ENCODE measurements around the gene TNFRSF1A.
"Not testable (repeated sequence)": the region's sequence is repeated elsewhere in the genome, so short reads cannot be mapped to it uniquely, and the experiment has no call there.

TNFRSF1A gene

DNA sequence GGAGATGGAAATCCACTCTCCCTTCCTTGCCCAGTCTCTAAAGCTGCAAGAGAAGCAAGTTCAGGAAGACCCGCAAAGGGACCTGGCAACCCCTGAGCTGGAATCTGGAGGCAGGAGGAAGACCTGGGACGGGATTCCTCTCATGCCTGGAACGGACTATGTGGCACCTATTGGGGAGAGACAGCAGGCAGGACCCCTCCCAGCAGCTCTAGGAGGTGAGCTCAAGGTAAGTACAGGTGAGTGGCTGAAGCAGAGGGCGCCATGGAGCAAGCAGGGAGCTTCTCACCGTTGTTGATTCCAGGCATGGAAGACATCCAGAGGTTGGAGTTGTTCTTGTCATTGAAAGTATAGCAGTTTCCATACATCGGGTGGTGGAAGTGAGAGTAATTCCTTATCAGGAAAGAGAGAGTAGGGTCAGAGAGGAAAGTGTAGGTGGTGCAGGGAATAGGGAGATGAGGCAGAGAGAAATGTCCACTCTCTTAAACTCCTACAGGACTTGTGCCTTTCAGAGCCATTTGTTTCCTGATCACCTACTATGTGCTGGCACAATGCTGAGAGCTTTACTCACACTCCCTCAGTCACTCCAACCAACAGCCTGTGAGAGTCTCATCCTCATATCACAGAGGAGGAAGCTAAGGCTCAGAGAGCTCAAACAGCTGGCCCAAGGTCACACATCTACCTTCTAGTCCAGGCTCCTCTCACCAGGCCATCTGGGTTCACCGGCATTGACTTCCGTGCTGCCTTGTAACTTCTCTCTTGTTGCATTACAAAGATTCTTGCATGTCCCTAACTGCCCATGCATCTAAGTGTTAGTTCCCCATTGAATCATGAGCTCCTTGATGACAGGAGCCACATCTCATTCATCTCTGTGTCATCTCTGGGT is 13.9 kb upstream of the TNFRSF1A start:
- no peak for DNase-seq

DNA sequence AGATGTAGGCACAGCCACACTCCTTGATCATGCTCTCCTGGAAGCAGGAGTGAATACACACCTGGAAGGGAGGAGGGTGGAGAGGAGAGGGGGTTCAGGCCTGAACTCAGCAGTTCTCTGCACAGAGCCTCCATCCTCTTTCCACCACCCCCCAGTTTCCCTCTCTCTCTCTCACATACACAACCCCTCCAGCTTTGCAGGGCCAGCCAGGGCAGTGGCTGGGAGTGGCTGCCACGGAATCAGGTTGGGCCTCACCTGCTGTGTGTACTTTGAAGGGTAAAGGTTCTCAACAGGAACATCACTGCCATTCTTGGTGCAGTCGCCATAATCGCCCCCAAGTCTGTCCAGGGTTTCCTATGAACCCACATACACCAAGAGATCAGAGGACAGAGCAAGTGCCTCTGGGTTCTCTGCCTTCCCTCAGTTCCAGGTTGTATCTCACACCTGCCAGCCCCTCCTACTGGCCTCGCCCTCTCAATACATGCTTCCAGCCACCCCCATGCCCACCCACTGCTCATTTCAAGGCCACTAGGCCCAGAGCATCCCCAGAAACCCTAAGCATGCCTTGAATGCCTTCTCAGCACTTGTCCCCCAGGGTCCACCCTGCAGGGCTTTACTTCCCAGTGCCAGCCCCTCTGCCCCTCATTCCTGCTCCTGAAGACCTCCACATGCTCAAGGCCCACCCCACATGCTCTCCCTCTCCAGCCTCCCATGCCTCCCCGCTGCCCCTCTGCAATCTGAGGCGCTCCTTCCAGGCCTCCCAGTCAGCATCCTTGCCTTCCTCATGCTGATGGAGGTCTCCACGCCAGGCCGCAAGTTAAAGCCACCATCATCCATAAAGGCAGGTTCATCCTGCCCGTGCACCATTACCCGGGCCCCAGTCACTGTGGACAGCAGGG is 12.9 kb upstream of the TNFRSF1A start:
- no peak for DNase-seq

DNA sequence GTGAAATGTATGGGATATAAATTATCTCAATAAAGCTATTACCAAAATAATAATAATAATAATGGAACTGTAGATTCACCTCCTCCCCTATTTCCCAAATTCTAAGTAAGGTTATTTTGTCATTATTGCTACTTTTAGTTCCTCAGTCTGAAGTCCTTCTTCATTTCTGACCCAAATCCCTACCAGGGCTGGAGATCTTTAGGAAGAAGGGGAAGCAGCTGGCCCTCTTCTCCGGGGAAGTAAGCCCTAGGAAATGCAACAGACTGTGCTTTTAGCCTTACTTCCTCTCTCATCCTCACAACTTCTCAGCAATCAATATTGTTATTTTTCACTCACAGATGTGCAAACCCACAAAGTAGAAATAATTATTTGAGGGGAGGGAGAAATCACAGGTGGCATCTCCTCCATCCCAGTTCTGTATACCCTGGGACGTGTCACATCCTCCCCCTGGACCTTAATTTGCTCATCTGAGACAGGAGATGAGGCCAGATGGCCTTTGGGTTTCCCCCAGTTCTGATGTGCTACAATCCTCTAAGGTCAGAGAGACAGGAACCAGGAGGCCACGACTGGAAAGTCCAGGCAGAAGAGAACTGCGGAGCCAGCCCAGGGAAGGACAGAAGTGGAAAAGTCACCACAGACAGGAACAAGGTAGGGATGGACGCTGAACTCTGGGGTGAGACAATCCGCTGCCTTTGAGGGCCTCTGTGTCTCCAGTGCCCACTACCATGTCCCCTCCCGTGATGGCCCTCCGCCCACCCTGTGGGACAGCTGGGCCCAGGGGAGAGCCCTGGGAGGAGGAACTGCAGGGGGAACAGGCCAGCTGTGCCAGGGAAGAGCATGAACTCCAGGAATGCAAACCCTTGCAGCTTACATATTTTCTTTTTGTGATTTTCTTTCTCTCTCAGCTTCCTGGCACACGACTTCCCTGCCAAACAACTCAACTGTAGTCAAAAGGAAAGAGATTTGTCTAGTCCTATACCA is 10.6 kb upstream of the TNFRSF1A start:
- DNase-seq, result no peak

DNA sequence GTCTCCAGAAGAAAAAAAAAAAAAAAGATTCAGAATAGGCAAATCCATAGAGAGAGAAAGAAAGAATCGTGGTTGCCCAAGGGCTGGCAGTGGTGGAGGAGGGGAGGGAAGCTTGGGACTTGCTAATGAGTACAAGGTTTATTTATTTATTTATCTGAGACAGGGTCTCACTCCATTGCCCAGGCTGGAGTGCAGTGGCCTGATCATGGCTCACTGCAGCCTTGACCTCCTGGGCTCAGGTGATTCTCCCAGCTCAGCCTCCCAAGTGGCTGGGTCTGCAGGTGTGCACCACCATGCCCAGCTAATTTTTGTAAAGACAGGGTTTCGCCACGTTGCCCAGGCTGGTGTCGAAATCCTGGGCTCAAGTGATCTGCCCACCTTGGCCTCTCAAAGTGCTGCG is 9.7 kb upstream of the TNFRSF1A start:
- DNase-seq, result no peak

DNA sequence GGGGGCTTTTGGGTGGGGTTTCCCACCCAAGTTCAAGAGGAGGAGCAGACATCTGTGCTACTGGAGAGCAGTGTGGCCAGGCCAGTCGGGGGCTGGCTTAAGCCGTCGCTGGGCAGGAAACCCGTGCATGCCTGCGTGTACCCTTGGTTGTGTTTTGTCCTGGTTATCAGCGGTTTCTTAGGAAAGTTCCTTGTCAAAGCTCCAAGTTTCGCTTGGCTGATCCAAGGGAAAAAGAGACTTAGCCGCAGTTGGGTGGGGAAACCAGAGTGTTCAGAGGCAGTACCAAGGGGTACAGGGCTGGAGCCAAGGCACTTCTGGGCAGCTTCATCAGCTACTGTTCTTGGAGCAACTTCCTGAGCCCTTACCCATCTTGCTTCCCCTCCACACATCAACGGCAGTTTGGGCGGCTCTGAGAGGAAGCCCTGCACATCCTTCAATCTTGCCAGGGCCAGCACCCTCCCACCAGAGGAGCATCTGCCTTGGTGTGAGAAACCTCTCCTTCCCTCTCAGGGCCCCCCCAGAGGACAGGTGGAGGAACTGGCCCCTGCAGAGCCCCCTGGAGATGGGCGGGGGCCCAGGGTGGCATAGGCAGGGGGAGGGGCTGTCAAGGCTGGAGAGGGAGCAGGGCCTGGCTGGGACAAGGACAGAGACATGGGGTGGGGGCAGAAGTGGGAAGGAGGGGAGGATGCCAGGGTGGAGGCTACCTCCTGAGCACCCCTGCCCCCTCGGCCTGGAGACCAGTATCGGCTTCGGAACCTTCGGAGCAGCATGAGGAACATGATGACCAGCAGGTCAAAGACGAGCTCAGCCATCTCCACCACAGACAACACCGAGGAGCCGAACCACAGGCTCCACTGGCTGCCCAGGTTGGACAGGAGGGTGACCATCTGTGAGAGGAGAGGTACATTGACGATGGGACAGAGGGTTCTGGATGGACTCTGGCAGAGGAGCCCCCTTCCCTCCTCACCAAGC is 5.8 kb upstream of the TNFRSF1A start:
- DNase-seq, result no peak

DNA sequence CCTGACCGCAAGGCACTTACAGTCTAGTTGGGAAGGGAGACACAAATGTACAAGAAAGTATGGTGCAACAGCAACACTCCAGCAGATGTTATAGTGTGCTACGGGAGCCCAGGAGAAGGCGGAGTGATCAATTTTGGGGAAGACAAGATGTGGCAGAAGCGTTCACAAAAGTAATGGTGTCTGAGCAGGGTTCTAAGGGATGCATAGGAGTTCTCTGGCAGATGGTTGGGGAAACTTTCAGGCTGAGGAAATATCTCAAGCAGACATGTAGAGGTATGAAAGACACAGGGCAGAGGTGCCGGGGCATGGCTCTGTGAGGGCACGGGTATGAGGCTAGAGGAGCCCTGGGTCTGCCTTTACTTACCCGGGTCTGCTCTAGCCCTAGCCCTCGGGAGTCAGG is 5.1 kb upstream of the TNFRSF1A start:
- no peak for DNase-seq

DNA sequence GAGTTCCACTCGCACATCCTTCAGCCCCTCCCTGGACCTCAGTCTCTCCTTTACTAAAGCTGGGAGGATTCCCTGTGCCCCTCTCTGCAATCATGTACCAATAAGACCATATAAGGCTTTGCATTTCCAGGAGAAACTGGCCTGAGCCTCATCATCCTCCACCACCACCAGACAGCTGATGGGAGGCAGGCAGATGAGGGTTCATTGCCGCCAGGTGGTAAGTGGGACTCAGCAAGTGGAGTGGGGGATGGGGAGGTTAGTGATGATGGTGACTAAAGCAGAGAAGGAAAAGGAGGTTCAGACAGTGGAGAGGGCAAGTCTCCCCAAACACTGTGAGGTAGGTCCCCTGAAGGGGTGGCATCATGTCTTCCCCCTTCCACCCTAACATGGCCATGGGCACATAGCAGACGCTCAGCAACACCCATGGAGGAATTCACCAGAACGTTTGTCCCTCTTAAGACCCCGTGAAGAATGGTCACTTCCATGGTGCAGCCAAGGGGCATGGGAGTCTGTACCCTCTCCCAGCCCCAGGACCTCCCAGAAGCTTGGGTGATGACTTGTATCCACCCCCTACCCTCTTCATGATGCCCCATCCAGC is 4.5 kb upstream of the TNFRSF1A start:
- DNase-seq, result no peak

DNA sequence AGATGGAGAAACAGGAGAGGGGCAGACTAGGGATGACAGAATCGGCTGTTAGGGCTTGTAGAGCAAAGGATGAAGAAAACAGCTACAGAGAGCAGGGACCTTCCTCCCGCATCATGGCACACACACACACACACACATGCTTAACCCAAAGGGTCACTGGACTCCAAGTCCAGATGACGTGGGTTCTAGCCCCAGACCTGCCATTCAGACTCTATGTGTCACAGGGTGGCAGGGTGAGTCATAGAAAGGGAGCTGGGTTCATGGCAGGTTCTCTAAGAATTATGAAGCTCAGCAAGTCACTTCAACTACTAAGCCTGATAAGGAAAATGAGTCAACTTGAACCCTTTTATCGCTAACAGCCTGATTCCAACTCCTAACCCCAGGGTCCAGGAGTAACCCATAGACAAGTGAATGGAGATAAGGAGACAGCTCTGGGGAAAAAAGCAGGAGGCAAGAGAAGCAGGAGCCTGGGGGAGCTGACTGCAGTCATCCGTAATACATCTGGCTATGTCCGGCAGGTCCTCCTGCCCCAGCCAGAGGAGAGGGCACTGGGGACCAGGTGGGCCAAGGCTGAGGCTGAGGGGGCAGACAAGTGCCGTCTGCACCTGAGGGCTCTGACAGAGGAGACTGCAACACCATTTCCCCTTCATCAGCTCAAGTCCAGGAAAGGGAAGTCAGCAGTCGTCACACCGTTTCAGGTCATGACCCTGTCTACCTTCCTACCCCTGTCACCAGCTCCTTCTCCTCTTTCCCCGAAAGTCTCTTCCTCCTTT is 3.6 kb upstream of the TNFRSF1A start:
- DNase-seq, result no peak

DNA sequence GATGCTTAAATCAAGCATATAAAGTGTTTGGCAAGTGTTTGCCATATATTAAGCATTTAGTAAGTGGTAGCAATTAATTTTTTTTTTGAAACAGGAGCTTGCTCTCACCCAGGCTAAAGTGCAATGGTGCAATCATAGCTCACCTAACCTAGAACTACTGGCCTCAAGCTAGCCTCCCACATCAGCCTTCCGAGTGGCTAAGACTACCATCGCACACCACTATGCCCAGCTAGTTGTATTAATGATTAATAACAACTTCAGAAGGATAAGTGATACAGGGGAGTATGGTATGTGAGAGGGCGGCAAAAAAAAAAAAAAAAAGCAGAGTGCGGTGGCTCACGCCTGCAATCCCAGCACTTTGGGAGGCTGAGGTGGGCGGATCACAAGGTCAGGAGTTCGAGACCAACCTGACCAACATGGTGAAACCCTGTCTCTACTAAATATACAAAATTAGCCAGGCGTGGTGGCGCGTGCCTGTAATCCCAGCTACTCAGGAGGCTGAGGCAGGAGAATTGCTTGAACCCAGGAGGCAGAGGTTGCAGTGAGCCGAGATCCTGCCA is 2.3 kb upstream of the TNFRSF1A start:
- DNase-seq, result not testable (repeated sequence)

DNA sequence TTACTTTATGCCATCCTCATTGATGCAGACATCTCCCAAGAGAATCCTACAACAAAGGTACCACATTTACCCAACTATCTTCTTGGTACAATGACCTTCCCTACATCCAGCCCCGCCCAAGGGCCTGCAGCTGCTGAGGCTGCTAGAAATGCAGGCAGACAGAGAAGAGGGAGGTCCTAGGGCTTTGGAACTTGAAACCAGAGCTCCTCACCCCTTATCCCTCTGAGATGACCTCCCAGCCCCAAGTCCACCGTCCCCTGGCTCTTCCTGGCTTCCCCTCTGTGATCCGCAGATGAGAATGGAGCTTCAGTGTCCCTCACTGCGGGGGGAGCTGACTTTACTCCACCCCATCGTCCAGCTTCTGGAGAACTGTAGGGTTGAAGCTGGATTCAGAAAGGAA is 1.6 kb upstream of the TNFRSF1A start:
- no peak for DNase-seq

DNA sequence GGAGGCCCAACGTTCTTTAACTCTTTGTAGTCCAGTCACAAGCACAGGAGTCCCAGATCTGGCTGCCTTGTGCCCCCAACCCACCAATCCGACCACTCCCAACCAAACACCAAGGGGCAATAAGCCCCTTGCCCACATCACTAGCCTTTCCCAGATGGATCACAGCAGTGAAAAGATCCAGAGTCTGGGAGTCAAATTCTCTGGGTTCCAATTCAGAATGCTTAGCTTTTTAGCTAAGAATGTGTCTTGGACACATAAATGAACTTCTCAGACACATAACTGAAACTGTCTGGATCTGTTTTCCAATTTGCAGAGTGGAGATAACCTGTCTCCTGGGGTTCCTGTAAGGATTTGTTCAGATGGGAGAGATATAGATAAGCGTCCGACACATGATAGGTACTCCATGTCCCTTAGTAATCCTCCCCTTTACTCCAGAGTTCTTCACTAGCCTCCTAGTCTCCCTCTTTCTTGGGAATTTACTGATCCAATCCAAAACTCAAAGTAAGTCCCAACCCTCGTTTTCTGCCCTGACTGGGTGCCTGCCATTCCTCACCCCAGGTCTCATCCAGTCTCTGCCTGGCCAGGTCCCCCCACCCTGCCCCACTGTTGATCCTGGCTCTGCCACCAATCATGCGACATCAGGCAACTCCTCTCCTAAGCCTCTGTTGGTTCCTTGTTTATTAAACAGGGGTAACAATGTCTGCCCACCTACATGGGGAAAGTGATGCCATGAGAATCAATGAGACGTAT is 439 bp upstream of the TNFRSF1A start:
- no peak for DNase-seq

DNA sequence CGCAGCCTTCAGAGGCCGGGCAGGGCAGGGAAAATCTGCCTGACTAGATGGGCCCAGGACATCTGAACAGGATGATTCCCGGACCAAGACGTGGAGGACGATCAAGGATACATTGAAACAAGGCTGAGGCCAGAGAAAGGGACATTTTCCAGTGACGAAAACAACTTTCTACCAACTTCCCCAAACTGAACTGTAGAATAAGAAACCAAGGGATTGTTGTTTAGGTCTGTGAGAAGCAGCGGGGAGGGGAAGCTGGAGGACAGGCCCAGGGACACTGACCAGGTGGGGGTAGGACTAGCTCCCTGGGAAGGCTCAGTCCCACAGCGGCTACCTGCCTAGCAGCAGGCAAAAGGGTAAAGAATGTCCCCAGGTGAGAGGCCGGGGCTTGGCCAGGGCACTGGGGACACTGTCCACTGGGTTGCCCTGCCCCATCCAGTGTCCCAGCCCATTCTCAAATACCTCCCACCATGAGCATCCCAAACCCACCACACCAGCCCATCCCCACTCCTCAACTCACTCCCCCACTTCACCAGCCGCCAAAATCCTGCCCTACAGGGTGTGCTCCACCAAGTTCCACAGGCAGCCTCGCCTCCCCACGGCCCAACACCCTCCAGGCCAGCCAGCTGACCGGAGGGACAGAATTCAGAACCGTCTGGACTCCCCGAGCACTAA is 995 bp downstream of the TNFRSF1A start:
- DNase-seq, result no peak

DNA sequence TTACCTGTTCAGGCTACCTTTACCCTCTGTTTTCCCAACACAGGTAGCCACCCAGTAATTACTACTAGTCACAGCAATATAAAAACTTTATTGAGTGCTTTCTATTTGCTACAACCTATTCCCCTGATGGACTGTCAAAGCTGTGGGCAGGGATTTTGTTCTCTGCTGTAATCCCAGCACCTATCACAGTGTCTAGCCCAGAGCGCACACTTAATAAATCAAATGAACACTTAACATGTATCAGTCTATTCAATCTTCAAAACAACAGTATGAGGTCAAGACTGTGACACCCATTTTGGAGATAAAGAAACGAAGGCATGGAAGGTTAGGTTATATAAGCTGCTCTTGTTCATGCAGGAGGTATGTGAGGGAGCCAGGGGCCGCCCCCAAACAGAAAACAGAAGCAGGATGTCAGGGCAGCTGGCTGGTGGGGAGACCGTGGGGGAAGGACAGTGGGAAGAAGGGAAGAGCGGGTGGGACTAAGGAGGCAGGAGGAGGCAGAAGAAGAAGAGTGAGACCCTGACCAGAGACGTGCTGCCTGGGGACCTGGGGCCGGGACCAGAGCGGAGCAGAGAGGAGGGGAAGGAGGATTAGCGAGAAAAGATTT is 1.7 kb downstream of the TNFRSF1A start:
- no peak for DNase-seq

DNA sequence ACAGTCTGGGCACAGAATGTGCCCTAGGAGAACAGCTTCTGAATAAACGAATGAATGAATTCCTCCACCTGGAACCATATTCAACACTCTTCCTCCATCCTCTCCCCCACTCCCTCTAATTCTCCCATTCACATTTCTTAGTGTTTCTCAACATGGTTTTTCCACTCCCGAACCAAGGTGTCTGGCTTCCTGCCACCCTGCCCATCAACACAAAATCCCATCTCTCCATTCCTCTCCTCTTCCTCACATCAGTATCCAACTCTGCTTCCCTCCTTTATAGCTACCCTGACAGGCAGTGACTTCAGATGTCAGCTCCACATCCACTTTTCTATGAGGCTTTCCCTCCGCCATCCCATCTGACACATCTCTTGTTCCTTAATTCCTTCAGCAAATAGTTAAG is 2.9 kb downstream of the TNFRSF1A start:
- DNase-seq, result no peak

DNA sequence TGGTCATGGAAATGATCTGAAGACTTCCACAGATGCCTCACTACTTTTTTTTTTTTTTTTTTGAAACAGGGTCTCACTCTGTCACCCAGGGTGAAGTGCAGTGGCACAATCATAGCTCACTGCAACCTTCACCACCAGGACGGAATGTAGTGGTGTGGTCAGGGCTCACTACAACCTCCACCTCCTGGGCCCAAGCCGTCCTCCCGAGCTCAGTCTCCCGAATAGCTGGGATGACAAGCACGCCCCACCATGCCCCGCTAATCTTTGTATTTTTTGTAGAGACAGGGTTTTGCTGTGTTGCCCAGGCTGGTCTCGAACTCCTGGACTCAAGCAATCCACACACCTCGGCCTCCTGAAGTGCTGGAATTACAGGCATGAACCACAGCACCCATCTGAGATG is 3.3 kb downstream of the TNFRSF1A start:
- DNase-seq, result not testable (repeated sequence)

DNA sequence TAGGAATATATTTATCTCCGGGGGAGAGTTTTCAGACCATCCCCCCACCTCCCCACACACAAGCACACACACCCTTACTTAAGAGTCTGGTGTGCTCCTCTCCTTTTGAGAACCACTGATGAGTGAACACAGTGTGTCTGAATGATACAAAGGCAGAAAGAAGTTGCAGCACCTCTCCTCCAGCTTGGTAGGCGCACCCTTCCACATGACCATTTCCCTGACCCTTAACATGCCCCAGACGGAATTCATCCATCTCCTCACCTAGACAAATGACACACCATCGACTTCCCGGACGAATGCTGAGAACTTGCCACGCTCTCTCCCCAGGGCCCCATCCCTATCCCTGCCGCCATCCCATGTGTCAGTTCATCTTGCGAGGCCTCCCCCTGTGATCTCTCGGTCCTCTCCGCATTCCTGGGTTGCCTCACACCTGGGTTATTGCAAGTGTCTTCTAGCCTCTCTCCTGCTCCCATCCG is 3.9 kb downstream of the TNFRSF1A start:
- no peak for DNase-seq

All from effector CD8-positive, alpha-beta T cell (primary cell).